GM23338 (cell line): ENCODE data around the gene BPIFA2. TPM values are rescaled to one million over a fixed set of nuclear protein-coding genes. Genes with fewer than 3 reads are reported as not detected.

Experiments used
- ATAC-seq: fragments of 200-7000 bp; cut with Tn5 transposase; 3 replicates; pipeline ENCODE4 v1.9.1; 2020
- DNase-seq: peaks from one replicate; pipeline ENCODE4 v3.0.0-alpha.2; 2015; ENCODE audit warnings: low spot score
- H2AFZ ChIP-seq: fragments of 200-600 bp; sonication (generic); 2 replicates; pipeline ENCODE4 v1.8.0; 2016; ENCODE audit warnings: antibody characterized with exemption, mild to moderate bottlenecking, moderate library complexity
- H3F3A ChIP-seq: fragments of 200-600 bp; sonication (generic); replicated peaks from 2 replicates; pipeline ENCODE4 v1.8.0; 2017; ENCODE audit warnings: antibody characterized with exemption, mixed run types, low read depth
- H3K27ac ChIP-seq: fragments of 200-600 bp; sonication (generic); 2 replicates; pipeline ENCODE4 v1.6.1; 2016; ENCODE audit warnings: low read depth
- H3K27me3 ChIP-seq: fragments of 200-600 bp; sonication (generic); 2 replicates; pipeline ENCODE4 v1.8.0; 2016; ENCODE audit warnings: mild to moderate bottlenecking, mixed run types, moderate library complexity; ENCODE audit not compliant: insufficient read depth
- H3K36me3 ChIP-seq: fragments of 200-600 bp; sonication (generic); 2 replicates; pipeline ENCODE4 v1.8.0; 2016; ENCODE audit warnings: mild to moderate bottlenecking; ENCODE audit not compliant: insufficient read depth
- H3K4me1 ChIP-seq: fragments of 200-600 bp; sonication (generic); 2 replicates; pipeline ENCODE4 v1.8.0; 2016; ENCODE audit warnings: mild to moderate bottlenecking, moderate library complexity; ENCODE audit not compliant: insufficient read depth
- H3K4me2 ChIP-seq: fragments of 200-600 bp; sonication (generic); 2 replicates; pipeline ENCODE4 v1.7.1; 2017; ENCODE audit warnings: mixed run types
- H3K4me3 ChIP-seq: fragments of 200-600 bp; sonication (generic); 2 replicates; pipeline ENCODE4 v1.6.1; 2016; ENCODE audit warnings: mixed run types
- H3K79me2 ChIP-seq: fragments of 200-600 bp; sonication (generic); replicated peaks from 2 replicates; pipeline ENCODE4 v1.8.0; 2017; ENCODE audit warnings: mild to moderate bottlenecking; ENCODE audit not compliant: insufficient read depth
- H3K9me2 ChIP-seq: fragments of 200-600 bp; sonication (generic); 2 replicates; pipeline ENCODE4 v1.8.0; 2017; ENCODE audit not compliant: insufficient read depth
- H4K20me1 ChIP-seq: fragments of 200-600 bp; sonication (generic); replicated peaks from 2 replicates; pipeline ENCODE4 v1.8.0; 2017; ENCODE audit warnings: mild to moderate bottlenecking; ENCODE audit not compliant: insufficient read depth
- H3K27ac Mint-ChIP-seq: 2 replicates; pipeline ENCODE4 v1.8.0; 2020; ENCODE audit warnings: inconsistent platforms, mild to moderate bottlenecking, moderate library complexity, mixed read lengths
- H3K27me3 Mint-ChIP-seq: 3 replicates; pipeline ENCODE4 v1.8.0; 2022; ENCODE audit warnings: low read depth, mild to moderate bottlenecking, moderate library complexity, mixed read lengths, inconsistent platforms; ENCODE audit not compliant: insufficient read depth, poor library complexity
- H3K36me3 Mint-ChIP-seq: 3 replicates; pipeline ENCODE4 v1.8.0; 2021; ENCODE audit warnings: low read depth, mild to moderate bottlenecking, inconsistent platforms, moderate library complexity, mixed read lengths
- H3K4me1 Mint-ChIP-seq: 3 replicates; pipeline ENCODE4 v1.8.0; 2020; ENCODE audit warnings: mild to moderate bottlenecking, inconsistent platforms, mixed read lengths
- H3K4me3 Mint-ChIP-seq: 3 replicates; pipeline ENCODE4 v1.8.0; 2021; ENCODE audit warnings: moderate library complexity, mild to moderate bottlenecking, inconsistent platforms, mixed read lengths
- H3K9me3 Mint-ChIP-seq: 3 replicates; pipeline ENCODE4 v1.8.0; 2020; ENCODE audit warnings: moderate library complexity, mild to moderate bottlenecking, inconsistent platforms, mixed read lengths
- CTCF ChIP-seq, 2 experiments: fragments of 200-600 bp in 1 of 2; sonication (generic) in 1 of 2; conservative IDR thresholded peaks; 2 replicates each; pipeline versions ENCODE4 v1.5.1 to v1.6.1; 2016 to 2017; ENCODE audit warnings: antibody characterized with exemption in 2 of 2, low read depth in 2 of 2, mild to moderate bottlenecking in 2 of 2, moderate library complexity in 1 of 2
- EZH2 ChIP-seq: fragments of 200-600 bp; sonication (generic); IDR thresholded peaks from one replicate; pipeline ENCODE4 v1.8.0; 2017; ENCODE audit warnings: antibody characterized with exemption, mild to moderate bottlenecking, low read depth; ENCODE audit not compliant: unreplicated experiment
- EZH2phosphoT487 ChIP-seq: fragments of 200-600 bp; sonication (generic); IDR thresholded peaks from one replicate; pipeline ENCODE4 v1.8.1; 2018; ENCODE audit warnings: antibody characterized with exemption; ENCODE audit not compliant: unreplicated experiment
- POLR2AphosphoS5 ChIP-seq: IDR thresholded peaks from 2 replicates; pipeline ENCODE4 v1.6.1; 2016; ENCODE audit warnings: antibody characterized with exemption, low read depth
- ZNF114 ChIP-seq: fragments of 250-450 bp; sonication (Bioruptor Pico); IDR thresholded peaks from 2 replicates; pipeline ENCODE4 v1.5.0; 2020; ENCODE audit warnings: mild to moderate bottlenecking, moderate library complexity
- ZNF331 ChIP-seq: fragments of 250-450 bp; sonication (Bioruptor Pico); IDR thresholded peaks from 2 replicates; pipeline ENCODE4 v1.5.0; 2020; ENCODE audit warnings: low read depth, mild to moderate bottlenecking, moderate library complexity
- ZNF462 ChIP-seq: fragments of 250-450 bp; sonication (Bioruptor Pico); IDR thresholded peaks from 2 replicates; pipeline ENCODE4 v1.5.0; 2020; ENCODE audit warnings: mild to moderate bottlenecking, moderate library complexity
- polyA plus RNA-seq: library from polyadenylated mRNA; unstranded; fragments of >200 nt; fragmentation: Nextera tagmentation; extraction: Ambion mirVana; gene quantifications from 2 replicates; pipeline ENCODE4 v1.2.1, GENCODE V29; 2016
- total RNA-seq: library from RNA; depleted of rRNA; stranded (reverse); fragments of >200 nt; shearing (Covaris generic); gene quantifications from 2 replicates; pipeline ENCODE4 v1.2.3, GENCODE V29; 2014

The BPIFA2 gene
- total and polyA plus RNA-seq, 2 experiments from 2014 or later, result not detected

- Mint-ChIP-seq H3K4me1 (peaks cover 10% of the 10 kb centered on the region), H3K27ac (no peak overlapping the region; the same call in 1 of the 2 replicates), H3K27me3 (peaks cover 2% of the 10 kb centered on the region), H3K4me3 (no peak overlapping the region), H3K36me3 (peaks cover 2% of the 10 kb centered on the region; the same call in 1 of the 3 replicates), H3K9me3 (peaks cover 18% of the 10 kb centered on the region)
- no peaks in the 10 kb centered on the region for H3K79me2 ChIP-seq
- no peaks in the 10 kb centered on the region for H4K20me1 ChIP-seq
- DNase-seq (peak; percentile 56), ATAC-seq (peak; percentile 89)
- no peak overlapping the region for H3K4me2 ChIP-seq
- TF ChIP-seq EZH2 (no peak), ZNF331 (no peak), ZNF114 (CRISPR knock-in tag) (no peak), CTCF (conservative IDR thresholded peaks at IDR 0.05; ENCODE audit: low read depth in 2 of 2) (peak; percentile 39 to 70), EZH2phosphoT487 (no peak), POLR2AphosphoS5 (no peak), ZNF462 (no peak)
- H2AFZ ChIP-seq, result no peak overlapping the region
- H3K27ac ChIP-seq, result no peak overlapping the region
- no peaks in the 10 kb centered on the region for H3K9me2 ChIP-seq
- H3K36me3 ChIP-seq, result no peaks in the 10 kb centered on the region
- no peaks in the 10 kb centered on the region for H3K27me3 ChIP-seq
- H3F3A ChIP-seq, result no peaks in the 10 kb centered on the region
- H3K4me3 ChIP-seq, result no peak overlapping the region
- H3K4me1 ChIP-seq, result no peaks in the 10 kb centered on the region
Observed at GRCh38 chr20:33181482-33182093, 13.6 kb downstream of the BPIFA2 start.
